ENCODE measurements around the gene TLX3. TPM values are rescaled to one million over a fixed set of nuclear protein-coding genes. Genes with fewer than 3 reads are reported as not detected.

TLX3 gene
- total RNA-seq, 1 donor from 2014 or later, result not detected

DNA sequence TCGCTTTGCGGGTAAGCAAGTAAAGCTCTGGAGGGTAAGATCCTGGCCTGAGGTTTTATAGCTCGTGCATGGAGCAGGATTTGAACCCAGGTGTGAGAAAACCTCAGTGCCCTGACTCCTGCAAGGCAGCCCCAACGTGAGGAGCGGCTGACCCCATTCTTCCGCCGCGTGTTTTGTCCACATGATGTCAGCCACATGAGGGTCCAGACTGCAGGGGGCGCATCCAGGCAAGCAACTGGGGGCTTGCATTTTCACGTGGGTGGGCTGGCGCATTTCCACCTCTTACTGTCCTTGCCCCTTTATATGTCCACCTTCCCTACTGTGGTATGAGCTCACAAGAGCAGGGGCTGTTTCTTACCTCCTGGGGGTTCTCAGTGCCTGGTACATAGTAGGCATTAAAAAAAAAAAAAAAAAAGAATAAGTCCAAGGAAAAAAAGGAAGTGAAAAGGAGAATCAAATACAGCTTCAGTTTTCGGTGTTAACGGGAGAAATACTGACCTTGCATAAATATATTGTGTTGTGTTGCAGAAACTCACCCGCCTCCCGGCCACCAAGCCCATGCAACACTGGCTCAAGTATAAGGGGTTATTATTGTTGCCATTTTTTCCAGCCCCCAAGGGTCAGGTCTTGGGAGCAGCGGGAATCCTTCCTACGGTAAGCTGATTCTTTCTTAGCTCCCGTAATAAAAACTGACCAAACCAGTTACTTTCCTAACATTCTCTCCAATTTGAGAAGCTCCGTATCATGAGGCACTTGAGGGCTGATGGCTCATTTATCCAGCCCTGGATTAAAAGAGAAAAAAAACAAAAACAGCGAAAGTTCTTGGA is 15.0 kb downstream of the TLX3 start:
- H3K27ac Mint-ChIP-seq, result no peak overlapping the region
- H3K27me3 Mint-ChIP-seq, result peaks cover 82% of the 10 kb centered on the region
- DNase-seq (ENCODE audit: low spot score, unreplicated experiment), result no peak
- TF ChIP-seq, protein P1, sequence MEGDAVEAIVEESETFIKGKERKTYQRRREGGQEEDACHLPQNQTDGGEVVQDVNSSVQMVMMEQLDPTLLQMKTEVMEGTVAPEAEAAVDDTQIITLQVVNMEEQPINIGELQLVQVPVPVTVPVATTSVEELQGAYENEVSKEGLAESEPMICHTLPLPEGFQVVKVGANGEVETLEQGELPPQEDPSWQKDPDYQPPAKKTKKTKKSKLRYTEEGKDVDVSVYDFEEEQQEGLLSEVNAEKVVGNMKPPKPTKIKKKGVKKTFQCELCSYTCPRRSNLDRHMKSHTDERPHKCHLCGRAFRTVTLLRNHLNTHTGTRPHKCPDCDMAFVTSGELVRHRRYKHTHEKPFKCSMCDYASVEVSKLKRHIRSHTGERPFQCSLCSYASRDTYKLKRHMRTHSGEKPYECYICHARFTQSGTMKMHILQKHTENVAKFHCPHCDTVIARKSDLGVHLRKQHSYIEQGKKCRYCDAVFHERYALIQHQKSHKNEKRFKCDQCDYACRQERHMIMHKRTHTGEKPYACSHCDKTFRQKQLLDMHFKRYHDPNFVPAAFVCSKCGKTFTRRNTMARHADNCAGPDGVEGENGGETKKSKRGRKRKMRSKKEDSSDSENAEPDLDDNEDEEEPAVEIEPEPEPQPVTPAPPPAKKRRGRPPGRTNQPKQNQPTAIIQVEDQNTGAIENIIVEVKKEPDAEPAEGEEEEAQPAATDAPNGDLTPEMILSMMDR (IDR thresholded peaks at IDR 0.05; ENCODE audit: unreplicated experiment), result no peak
- no peaks in the 10 kb centered on the region for H3K4me1 Mint-ChIP-seq (ENCODE audit: low read depth)
- no peaks in the 10 kb centered on the region for H3K9me3 Mint-ChIP-seq (ENCODE audit: low read depth)
- H3K36me3 Mint-ChIP-seq (ENCODE audit: insufficient read depth), result no peaks in the 10 kb centered on the region
- H3K4me3 Mint-ChIP-seq (ENCODE audit: low read depth), result no peak overlapping the region

DNA sequence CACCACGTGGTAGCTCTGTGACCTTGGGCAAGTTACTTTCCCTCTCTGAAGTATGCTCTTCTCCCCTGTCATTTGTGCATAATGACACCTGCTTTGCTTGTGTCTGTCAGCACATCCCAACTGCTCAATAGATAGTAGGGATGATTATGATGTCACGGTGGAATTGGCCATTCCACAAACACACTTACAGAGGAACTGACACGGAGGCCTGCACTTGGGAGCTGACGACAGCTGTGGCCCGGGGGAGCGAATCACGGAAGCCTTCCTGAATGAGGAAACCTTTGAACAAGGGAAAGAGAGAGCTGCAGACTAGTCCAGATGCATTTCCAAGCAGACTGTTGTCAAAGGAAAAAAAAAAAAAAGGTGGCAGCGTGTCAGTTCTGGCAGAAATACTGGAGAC is 21.0 kb downstream of the TLX3 start:
- no peak for DNase-seq (ENCODE audit: low spot score, unreplicated experiment)
- Mint-ChIP-seq H3K27me3 (peaks cover 70% of the 10 kb centered on the region), H3K4me3 (ENCODE audit: low read depth) (no peak overlapping the region), H3K4me1 (ENCODE audit: low read depth) (no peaks in the 10 kb centered on the region), H3K9me3 (ENCODE audit: low read depth) (no peaks in the 10 kb centered on the region), H3K36me3 (ENCODE audit: insufficient read depth) (no peaks in the 10 kb centered on the region), H3K27ac (no peak overlapping the region)
- TF ChIP-seq, protein P1 (IDR thresholded peaks at IDR 0.05; ENCODE audit: unreplicated experiment), result no peak

DNA sequence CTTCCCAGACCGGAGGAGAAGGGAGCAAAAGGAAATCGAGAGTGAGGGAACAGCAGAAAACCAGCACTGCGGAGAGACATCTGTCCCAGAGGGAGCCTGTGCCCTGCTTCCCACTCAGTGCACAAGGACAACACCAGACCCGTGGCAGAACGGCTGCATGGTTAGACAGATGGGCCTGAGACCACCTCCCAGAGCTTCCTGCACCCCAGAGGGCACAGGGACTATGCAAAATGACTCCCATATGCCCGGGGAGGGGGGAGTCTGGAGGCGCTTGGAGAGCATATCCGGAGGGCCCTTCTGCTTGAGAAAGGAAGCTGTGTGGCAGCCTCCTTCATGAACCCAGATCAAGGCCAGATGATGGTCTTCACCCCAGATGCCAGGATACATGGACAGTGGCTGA is 26.6 kb downstream of the TLX3 start:
- Mint-ChIP-seq H3K36me3 (ENCODE audit: insufficient read depth) (no peaks in the 10 kb centered on the region), H3K4me1 (ENCODE audit: low read depth) (peaks cover 5% of the 10 kb centered on the region), H3K27ac (no peak overlapping the region), H3K9me3 (ENCODE audit: low read depth) (peaks cover 6% of the 10 kb centered on the region), H3K4me3 (ENCODE audit: low read depth) (no peak overlapping the region), H3K27me3 (peaks cover 62% of the 10 kb centered on the region)
- TF ChIP-seq, protein P1 (IDR thresholded peaks at IDR 0.05; ENCODE audit: unreplicated experiment), result no peak
- DNase-seq (ENCODE audit: low spot score, unreplicated experiment), result no peak

DNA sequence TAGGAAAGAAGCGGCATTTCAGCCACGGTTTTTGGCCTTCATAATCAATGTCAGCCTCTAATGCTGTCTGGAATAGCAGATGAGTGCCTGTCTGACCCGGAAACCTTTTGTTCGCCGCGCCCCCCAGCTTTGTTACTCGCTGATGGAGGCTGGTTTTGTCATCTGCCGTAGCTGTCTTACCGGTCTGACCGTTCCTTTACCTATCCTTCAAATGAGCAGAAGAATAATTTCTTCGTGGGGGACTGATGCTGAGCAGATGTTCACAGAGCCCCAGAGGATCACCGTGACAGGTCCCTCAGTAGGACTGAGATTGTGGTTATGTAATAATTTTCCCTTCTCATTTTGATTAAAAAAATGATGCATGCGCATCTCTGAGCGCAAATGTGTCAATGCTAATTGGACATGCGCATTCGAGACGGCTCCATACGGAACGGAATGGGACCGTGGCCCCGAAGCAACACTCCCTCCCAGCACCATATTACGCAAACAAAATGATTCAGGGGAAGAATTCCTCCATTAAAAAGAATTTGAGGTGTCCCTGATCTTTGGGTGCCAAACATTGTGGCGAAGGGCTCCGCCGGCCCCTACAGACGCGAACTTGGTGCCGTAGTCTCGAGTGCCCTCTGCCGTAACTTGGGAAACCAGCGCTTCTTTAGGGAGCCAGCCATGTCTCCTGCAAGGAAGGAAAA is 27.6 kb downstream of the TLX3 start:
- Mint-ChIP-seq H3K9me3 (ENCODE audit: low read depth) (peaks cover 6% of the 10 kb centered on the region), H3K4me3 (ENCODE audit: low read depth) (peak overlapping the region; percentile 21), H3K27ac (no peak overlapping the region), H3K27me3 (peaks cover 52% of the 10 kb centered on the region), H3K4me1 (ENCODE audit: low read depth) (peaks cover 6% of the 10 kb centered on the region), H3K36me3 (ENCODE audit: insufficient read depth) (no peaks in the 10 kb centered on the region)
- no peak for DNase-seq (ENCODE audit: low spot score, unreplicated experiment)
- TF ChIP-seq, protein P1 (IDR thresholded peaks at IDR 0.05; ENCODE audit: unreplicated experiment), result peak; percentile 30

DNA sequence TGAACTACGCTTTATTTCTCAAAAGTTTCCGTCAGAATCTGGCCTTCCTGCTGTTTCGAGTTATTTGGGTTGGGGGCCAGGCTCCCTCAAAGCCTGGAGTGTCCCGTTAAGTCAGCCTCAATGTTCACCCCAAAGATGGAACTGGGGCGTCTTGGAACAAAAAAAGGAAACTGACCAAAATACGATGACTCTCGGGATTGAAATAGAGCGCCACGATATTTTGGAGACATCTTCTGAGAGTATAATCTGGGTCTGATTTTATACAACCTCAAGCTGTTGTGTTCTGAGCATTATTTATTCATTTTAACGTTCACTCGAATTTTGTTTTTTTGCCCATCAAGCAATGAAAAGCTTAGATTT is 28.1 kb downstream of the TLX3 start:
- peaks cover 6% of the 10 kb centered on the region for H3K4me1 Mint-ChIP-seq (ENCODE audit: low read depth)
- H3K36me3 Mint-ChIP-seq (ENCODE audit: insufficient read depth), result no peaks in the 10 kb centered on the region
- no peak overlapping the region for H3K4me3 Mint-ChIP-seq (ENCODE audit: low read depth)
- TF ChIP-seq, protein P1 (IDR thresholded peaks at IDR 0.05; ENCODE audit: unreplicated experiment), result no peak
- DNase-seq (ENCODE audit: low spot score, unreplicated experiment), result no peak
- peaks cover 6% of the 10 kb centered on the region for H3K9me3 Mint-ChIP-seq (ENCODE audit: low read depth)
- no peak overlapping the region for H3K27ac Mint-ChIP-seq
- peaks cover 48% of the 10 kb centered on the region for H3K27me3 Mint-ChIP-seq
